HepG2 (cell line): ENCODE data around the gene PBOV1. TPM values are rescaled to one million over a fixed set of nuclear protein-coding genes. Genes with fewer than 3 reads are reported as not detected.

ENCODE experiments used
- DR1 ChIP-seq: sonication (generic); formaldehyde crosslinking; IDR thresholded peaks from 2 replicates; pipeline ENCODE4 v1.8.0; 2021; ENCODE audit warnings: mild to moderate bottlenecking, missing genetic modification reagents, inconsistent platforms
- NFKBIZ ChIP-seq: IDR thresholded peaks from 2 replicates; pipeline ENCODE4 v1.6.1; 2018; ENCODE audit warnings: missing genetic modification reagents, missing compliant biosample characterization
- RARG ChIP-seq: sonication (generic); formaldehyde crosslinking; IDR thresholded peaks from 2 replicates; pipeline ENCODE4 v1.4.0; 2020; ENCODE audit warnings: low read depth, mild to moderate bottlenecking, missing genetic modification reagents
- XRCC5 ChIP-seq: fragments of 200-400 bp; formaldehyde crosslinking; optimal IDR thresholded peaks from 2 replicates; pipeline ENCODE3; 2017; ENCODE audit warnings: mild to moderate bottlenecking, low read length
- YY1 ChIP-seq: IDR thresholded peaks from 2 replicates; pipeline ENCODE4 v1.6.1; 2011; ENCODE audit warnings: low read length, low read depth, moderate library complexity, mild to moderate bottlenecking; ENCODE audit not compliant: insufficient read depth, insufficient replicate concordance
- ZNF33B ChIP-seq: sonication (generic); formaldehyde crosslinking; IDR thresholded peaks from 2 replicates; pipeline ENCODE4 v1.5.1; 2020; ENCODE audit warnings: mild to moderate bottlenecking, missing genetic modification reagents
- ZNF605 ChIP-seq: sonication (generic); formaldehyde crosslinking; IDR thresholded peaks from 2 replicates; pipeline ENCODE4 v1.8.0; 2022; ENCODE audit warnings: mild to moderate bottlenecking, missing genetic modification reagents
- ZNF788 ChIP-seq: sonication (generic); formaldehyde crosslinking; IDR thresholded peaks from 2 replicates; pipeline ENCODE4 v1.5.0; 2020; ENCODE audit warnings: mild to moderate bottlenecking, missing genetic modification reagents, borderline replicate concordance
- polyA plus RNA-seq, 8 experiments: library from polyadenylated mRNA; depleted of rRNA in 3 of 8; stranded (reverse) in 7 of 8; unstranded in 1 of 8; fragments of >200 nt; fragmentation: Illumina TruSeq in 4 of 8; extraction: Trizol in 4 of 8; gene quantifications; 2 replicates each; pipeline versions ENCODE4 v1.2.1 to v1.2.3, GENCODE V29; 2011 to 2016; ENCODE audit warnings: low read depth in 4 of 8, missing spikeins in 1 of 8, mixed read lengths in 1 of 8; ENCODE audit not compliant: insufficient read depth in 1 of 8
- total RNA-seq, 5 experiments: library from RNA; depleted of rRNA; stranded (reverse); fragments of >200 nt; fragmentation: Illumina TruSeq; extraction: Trizol; gene quantifications; 2 replicates each; pipeline ENCODE4 v1.2.3, GENCODE V29; 2016; ENCODE audit warnings: low read depth in 1 of 5
- TF ChIP-seq, protein P1 (sequence below): sonication (generic); formaldehyde crosslinking; IDR thresholded peaks from 2 replicates; pipeline ENCODE4 v1.4.0; 2020; ENCODE audit warnings: missing genetic modification reagents, borderline replicate concordance
- TF ChIP-seq, protein P2 (sequence below): sonication (generic); formaldehyde crosslinking; IDR thresholded peaks from 2 replicates; pipeline ENCODE4 v1.4.0; 2020; ENCODE audit warnings: mild to moderate bottlenecking, missing genetic modification reagents
- TF ChIP-seq, protein P3 (sequence below): IDR thresholded peaks from 2 replicates; pipeline ENCODE4 v1.6.1; 2016; ENCODE audit warnings: low read depth, borderline replicate concordance
- TF ChIP-seq, protein P4 (sequence below): conservative IDR thresholded peaks from 2 replicates; pipeline ENCODE4 v1.6.1; 2018; ENCODE audit warnings: missing genetic modification reagents
- TF ChIP-seq, protein P5 (sequence below): IDR thresholded peaks from 2 replicates; pipeline ENCODE4 v1.6.1; 2016; ENCODE audit warnings: missing compliant biosample characterization, missing genetic modification reagents, borderline replicate concordance

Gene PBOV1
- total and polyA plus RNA-seq, 2 of the 13 experiments (the other 11 are each of a cell fraction or from before 2014, with no cell fraction given), result not detected

DNA sequence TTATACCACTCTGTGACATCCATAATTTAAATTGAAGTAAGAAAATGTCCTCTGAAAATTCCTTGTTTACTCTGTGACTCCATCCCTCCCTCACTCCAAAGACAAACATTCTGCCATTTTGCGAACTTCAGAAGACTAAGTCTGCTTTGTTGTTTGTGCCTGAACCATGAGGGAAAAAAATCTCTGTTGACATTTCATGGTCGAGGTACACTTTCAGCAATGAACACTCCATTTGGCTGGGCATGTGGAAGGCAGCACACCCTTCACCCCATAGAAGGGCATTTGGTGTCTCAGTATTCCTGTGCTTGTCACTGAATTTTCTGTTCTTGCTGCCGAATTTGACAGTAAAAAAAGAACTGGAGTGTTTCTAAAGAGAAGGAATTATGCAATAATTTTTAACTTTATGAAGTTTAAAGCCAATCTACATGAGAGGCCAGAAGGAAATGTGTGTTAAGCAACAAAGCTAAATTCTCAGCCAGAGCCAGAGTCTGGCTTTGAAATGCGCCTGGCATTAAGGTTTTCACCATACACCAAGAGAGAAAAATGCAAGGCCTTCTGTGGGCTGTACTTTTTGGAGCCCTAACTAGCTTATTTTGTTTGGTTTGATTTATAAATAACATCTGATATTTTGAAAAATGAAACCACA, 4.7 kb upstream of the PBOV1 start (continued):
- TF ChIP-seq, protein P1, sequence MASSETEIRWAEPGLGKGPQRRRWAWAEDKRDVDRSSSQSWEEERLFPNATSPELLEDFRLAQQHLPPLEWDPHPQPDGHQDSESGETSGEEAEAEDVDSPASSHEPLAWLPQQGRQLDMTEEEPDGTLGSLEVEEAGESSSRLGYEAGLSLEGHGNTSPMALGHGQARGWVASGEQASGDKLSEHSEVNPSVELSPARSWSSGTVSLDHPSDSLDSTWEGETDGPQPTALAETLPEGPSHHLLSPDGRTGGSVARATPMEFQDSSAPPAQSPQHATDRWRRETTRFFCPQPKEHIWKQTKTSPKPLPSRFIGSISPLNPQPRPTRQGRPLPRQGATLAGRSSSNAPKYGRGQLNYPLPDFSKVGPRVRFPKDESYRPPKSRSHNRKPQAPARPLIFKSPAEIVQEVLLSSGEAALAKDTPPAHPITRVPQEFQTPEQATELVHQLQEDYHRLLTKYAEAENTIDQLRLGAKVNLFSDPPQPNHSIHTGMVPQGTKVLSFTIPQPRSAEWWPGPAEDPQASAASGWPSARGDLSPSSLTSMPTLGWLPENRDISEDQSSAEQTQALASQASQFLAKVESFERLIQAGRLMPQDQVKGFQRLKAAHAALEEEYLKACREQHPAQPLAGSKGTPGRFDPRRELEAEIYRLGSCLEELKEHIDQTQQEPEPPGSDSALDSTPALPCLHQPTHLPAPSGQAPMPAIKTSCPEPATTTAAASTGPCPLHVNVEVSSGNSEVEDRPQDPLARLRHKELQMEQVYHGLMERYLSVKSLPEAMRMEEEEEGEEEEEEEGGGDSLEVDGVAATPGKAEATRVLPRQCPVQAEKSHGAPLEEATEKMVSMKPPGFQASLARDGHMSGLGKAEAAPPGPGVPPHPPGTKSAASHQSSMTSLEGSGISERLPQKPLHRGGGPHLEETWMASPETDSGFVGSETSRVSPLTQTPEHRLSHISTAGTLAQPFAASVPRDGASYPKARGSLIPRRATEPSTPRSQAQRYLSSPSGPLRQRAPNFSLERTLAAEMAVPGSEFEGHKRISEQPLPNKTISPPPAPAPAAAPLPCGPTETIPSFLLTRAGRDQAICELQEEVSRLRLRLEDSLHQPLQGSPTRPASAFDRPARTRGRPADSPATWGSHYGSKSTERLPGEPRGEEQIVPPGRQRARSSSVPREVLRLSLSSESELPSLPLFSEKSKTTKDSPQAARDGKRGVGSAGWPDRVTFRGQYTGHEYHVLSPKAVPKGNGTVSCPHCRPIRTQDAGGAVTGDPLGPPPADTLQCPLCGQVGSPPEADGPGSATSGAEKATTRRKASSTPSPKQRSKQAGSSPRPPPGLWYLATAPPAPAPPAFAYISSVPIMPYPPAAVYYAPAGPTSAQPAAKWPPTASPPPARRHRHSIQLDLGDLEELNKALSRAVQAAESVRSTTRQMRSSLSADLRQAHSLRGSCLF (CRISPR knock-in tag), result no peak
- TF ChIP-seq XRCC5 (peak; percentile 75), RARG (CRISPR knock-in tag) (no peak), ZNF788 (CRISPR knock-in tag) (peak; percentile 63; the same call in 1 of the 2 replicates), DR1 (CRISPR knock-in tag) (no peak), ZNF605 (no peak; the same call in 1 of the 2 replicates), ZNF33B (CRISPR knock-in tag) (no peak), NFKBIZ (CRISPR knock-in tag) (peak; percentile 87), YY1 (peak; percentile 88)
- TF ChIP-seq, protein P2, sequence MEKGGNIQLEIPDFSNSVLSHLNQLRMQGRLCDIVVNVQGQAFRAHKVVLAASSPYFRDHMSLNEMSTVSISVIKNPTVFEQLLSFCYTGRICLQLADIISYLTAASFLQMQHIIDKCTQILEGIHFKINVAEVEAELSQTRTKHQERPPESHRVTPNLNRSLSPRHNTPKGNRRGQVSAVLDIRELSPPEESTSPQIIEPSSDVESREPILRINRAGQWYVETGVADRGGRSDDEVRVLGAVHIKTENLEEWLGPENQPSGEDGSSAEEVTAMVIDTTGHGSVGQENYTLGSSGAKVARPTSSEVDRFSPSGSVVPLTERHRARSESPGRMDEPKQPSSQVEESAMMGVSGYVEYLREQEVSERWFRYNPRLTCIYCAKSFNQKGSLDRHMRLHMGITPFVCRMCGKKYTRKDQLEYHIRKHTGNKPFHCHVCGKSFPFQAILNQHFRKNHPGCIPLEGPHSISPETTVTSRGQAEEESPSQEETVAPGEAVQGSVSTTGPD (CRISPR knock-in tag), result peak; percentile 93
- TF ChIP-seq, protein P3, sequence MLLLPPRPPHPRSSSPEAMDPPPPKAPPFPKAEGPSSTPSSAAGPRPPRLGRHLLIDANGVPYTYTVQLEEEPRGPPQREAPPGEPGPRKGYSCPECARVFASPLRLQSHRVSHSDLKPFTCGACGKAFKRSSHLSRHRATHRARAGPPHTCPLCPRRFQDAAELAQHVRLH (CRISPR knock-in tag), result peak; percentile 55; the same call in 1 of the 2 replicates
- TF ChIP-seq, protein P4, sequence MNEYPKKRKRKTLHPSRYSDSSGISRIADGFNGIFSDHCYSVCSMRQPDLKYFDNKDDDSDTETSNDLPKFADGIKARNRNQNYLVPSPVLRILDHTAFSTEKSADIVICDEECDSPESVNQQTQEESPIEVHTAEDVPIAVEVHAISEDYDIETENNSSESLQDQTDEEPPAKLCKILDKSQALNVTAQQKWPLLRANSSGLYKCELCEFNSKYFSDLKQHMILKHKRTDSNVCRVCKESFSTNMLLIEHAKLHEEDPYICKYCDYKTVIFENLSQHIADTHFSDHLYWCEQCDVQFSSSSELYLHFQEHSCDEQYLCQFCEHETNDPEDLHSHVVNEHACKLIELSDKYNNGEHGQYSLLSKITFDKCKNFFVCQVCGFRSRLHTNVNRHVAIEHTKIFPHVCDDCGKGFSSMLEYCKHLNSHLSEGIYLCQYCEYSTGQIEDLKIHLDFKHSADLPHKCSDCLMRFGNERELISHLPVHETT (CRISPR knock-in tag), result no peak; the same call in 1 of the 2 replicates
- TF ChIP-seq, protein P5, sequence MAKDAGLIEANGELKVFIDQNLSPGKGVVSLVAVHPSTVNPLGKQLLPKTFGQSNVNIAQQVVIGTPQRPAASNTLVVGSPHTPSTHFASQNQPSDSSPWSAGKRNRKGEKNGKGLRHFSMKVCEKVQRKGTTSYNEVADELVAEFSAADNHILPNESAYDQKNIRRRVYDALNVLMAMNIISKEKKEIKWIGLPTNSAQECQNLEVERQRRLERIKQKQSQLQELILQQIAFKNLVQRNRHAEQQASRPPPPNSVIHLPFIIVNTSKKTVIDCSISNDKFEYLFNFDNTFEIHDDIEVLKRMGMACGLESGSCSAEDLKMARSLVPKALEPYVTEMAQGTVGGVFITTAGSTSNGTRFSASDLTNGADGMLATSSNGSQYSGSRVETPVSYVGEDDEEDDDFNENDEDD (CRISPR knock-in tag), result peak; percentile 74; the same call in 1 of the 2 replicates
